Liver (tissue), 9 donors: Measurements from ENCODE around the gene PHAX. TPM values are rescaled to one million over a fixed set of nuclear protein-coding genes. Genes with fewer than 3 reads are reported as not detected.

ENCODE experiments used
- DNase-seq: peaks from one replicate; pipeline ENCODE4 v3.0.0-alpha.2; 2017; ENCODE audit warnings: low spot score
- H3K27ac ChIP-seq, 2 donors: one replicate each; pipeline ENCODE4 v1.7.0; 2013; ENCODE audit warnings: inconsistent platforms in 2 of 2, low read length in 2 of 2, control low read depth in 1 of 2, low read depth in 1 of 2, mild to moderate bottlenecking in 1 of 2
- H3K27me3 ChIP-seq, 4 donors: one replicate each; pipeline versions ENCODE4 v1.6.1 to v1.7.0; 2013; ENCODE audit warnings: low read length in 3 of 4, inconsistent platforms in 1 of 4, mild to moderate bottlenecking in 1 of 4, moderate library complexity in 1 of 4; ENCODE audit not compliant: control insufficient read depth in 4 of 4, insufficient read depth in 4 of 4
- H3K36me3 ChIP-seq, 4 donors: one replicate each; pipeline versions ENCODE4 v1.6.1 to v1.7.0; 2013; ENCODE audit warnings: low read length in 3 of 4, mild to moderate bottlenecking in 3 of 4, low read depth in 1 of 4, moderate library complexity in 1 of 4; ENCODE audit not compliant: control insufficient read depth in 4 of 4, insufficient read depth in 3 of 4
- H3K4me1 ChIP-seq, 4 donors: one replicate each; pipeline versions ENCODE4 v1.6.1 to v1.7.0; 2013; ENCODE audit warnings: low read length in 3 of 4, mild to moderate bottlenecking in 3 of 4, moderate library complexity in 1 of 4; ENCODE audit not compliant: control insufficient read depth in 4 of 4, insufficient read depth in 4 of 4
- H3K4me3 ChIP-seq, 3 donors: one replicate each; pipeline versions ENCODE4 v1.6.1 to v1.7.0; 2013; ENCODE audit warnings: low read length in 3 of 3, control low read depth in 1 of 3, low read depth in 1 of 3, mild to moderate bottlenecking in 1 of 3
- H3K9ac ChIP-seq, 2 donors: one replicate each; pipeline ENCODE4 v1.7.0; 2013; ENCODE audit warnings: low read length in 2 of 2, mild to moderate bottlenecking in 2 of 2, moderate library complexity in 2 of 2, control low read depth in 1 of 2, low read depth in 1 of 2
- H3K9me3 ChIP-seq, 4 donors: one replicate each; pipeline versions ENCODE4 v1.6.1 to v1.7.0; 2013; ENCODE audit warnings: low read length in 3 of 4; ENCODE audit not compliant: control insufficient read depth in 4 of 4
- ATF3 ChIP-seq: IDR thresholded peaks from 2 replicates; pipeline ENCODE4 v1.6.1; 2016; ENCODE audit warnings: antibody characterized with exemption
- CTCF ChIP-seq: fragments of 150-350 bp; IDR thresholded peaks from 2 replicates; pipeline ENCODE4 v1.5.1; 2017; ENCODE audit warnings: improper control_type of control experiment, low read depth, low read length; ENCODE audit not compliant: missing input control
- EGR1 ChIP-seq, 2 donors: IDR thresholded peaks; 2 replicates each; pipeline ENCODE4 v1.6.1; 2016 to 2018; ENCODE audit warnings: antibody characterized with exemption in 2 of 2, low read depth in 2 of 2
- FOXA1 ChIP-seq: IDR thresholded peaks from 2 replicates; pipeline ENCODE4 v1.6.1; 2016; ENCODE audit warnings: antibody characterized with exemption
- FOXA2 ChIP-seq: IDR thresholded peaks from 2 replicates; pipeline ENCODE4 v1.6.1; 2016; ENCODE audit warnings: antibody characterized with exemption
- GABPA ChIP-seq, 2 donors: IDR thresholded peaks in 1 of 2; conservative IDR thresholded peaks in 1 of 2; 2 replicates each; pipeline ENCODE4 v1.6.1; 2016; ENCODE audit warnings: antibody characterized with exemption in 2 of 2, mild to moderate bottlenecking in 1 of 2, moderate library complexity in 1 of 2
- HNF4A ChIP-seq, 2 donors: conservative IDR thresholded peaks; 2 replicates each; pipeline ENCODE4 v1.6.1; 2016; ENCODE audit warnings: antibody characterized with exemption in 2 of 2, mild to moderate bottlenecking in 2 of 2
- HNF4G ChIP-seq: IDR thresholded peaks from 2 replicates; pipeline ENCODE4 v1.6.1; 2016; ENCODE audit warnings: antibody characterized with exemption
- JUND ChIP-seq, 2 donors: IDR thresholded peaks; 2 replicates each; pipeline ENCODE4 v1.6.1; 2016; ENCODE audit warnings: antibody characterized with exemption in 2 of 2
- MAX ChIP-seq: IDR thresholded peaks from 2 replicates; pipeline ENCODE4 v1.6.1; 2016; ENCODE audit warnings: antibody characterized with exemption
- NR2F2 ChIP-seq: IDR thresholded peaks from 2 replicates; pipeline ENCODE4 v1.6.1; 2016; ENCODE audit warnings: antibody characterized with exemption
- RAD21 ChIP-seq, 2 donors: IDR thresholded peaks; 2 replicates each; pipeline ENCODE4 v1.6.1; 2016; ENCODE audit warnings: antibody characterized with exemption in 2 of 2, mild to moderate bottlenecking in 2 of 2
- REST ChIP-seq: IDR thresholded peaks from 2 replicates; pipeline ENCODE4 v1.6.1; 2016; ENCODE audit warnings: antibody characterized with exemption, mild to moderate bottlenecking
- SP1 ChIP-seq: IDR thresholded peaks from 2 replicates; pipeline ENCODE4 v1.6.1; 2018; ENCODE audit warnings: antibody characterized with exemption, mild to moderate bottlenecking
- TAF1 ChIP-seq: conservative IDR thresholded peaks from 2 replicates; pipeline ENCODE4 v1.6.1; 2016; ENCODE audit warnings: antibody characterized with exemption, mild to moderate bottlenecking
- YY1 ChIP-seq: IDR thresholded peaks from 2 replicates; pipeline ENCODE4 v1.6.1; 2016; ENCODE audit warnings: antibody characterized with exemption, mild to moderate bottlenecking
- ZBTB33 ChIP-seq: IDR thresholded peaks from 2 replicates; pipeline ENCODE4 v1.6.1; 2016; ENCODE audit warnings: antibody characterized with exemption
- WGBS: extraction: QIAGEN DNeasy Blood & Tissue Kit; methylation state at CpG from one replicate; pipeline ENCODE4 v1.1.7; 2013; 5-methylcytosine and 5-hydroxymethylcytosine counted together
- polyA plus RNA-seq, 2 donors: library from polyadenylated mRNA; stranded (reverse) in 1 of 2; unstranded in 1 of 2; fragments of 200-250 nt in 1 of 2; fragments of >200 nt in 1 of 2; fragmentation: Nextera tagmentation in 1 of 2; extraction: Ambion mirVana in 1 of 2; gene quantifications; one replicate each; pipeline versions ENCODE4 v1.2.1 to v1.2.3, GENCODE V29; 2013 to 2015
- total RNA-seq, 2 donors: library from RNA; depleted of rRNA; stranded (reverse); fragments of >200 nt; gene quantifications; one replicate each; pipeline ENCODE4 v1.2.3, GENCODE V29; 2014
- donor health status: healthy.
- donor health status: healthy.
- donor health status: healthy.
- donor health status: healthy.
- donor health status: healthy.

PHAX gene
- total and polyA plus RNA-seq, 4 donors: 10.3 to 32.6 (median 25.1) TPM

- H3K9ac ChIP-seq: peak overlapping the region in 1 of 2 donors; percentile 72
- H3K4me1 ChIP-seq: peaks cover 0 to 27% (median 19%) of the 10 kb centered on the region in 4 donors
- H3K36me3 ChIP-seq: peaks cover 0 to 3% (median 0%) of the 10 kb centered on the region in 4 donors
- peak overlapping the region; percentile 71 to 88 (median 82) for H3K4me3 ChIP-seq
- no peaks in the 10 kb centered on the region for H3K9me3 ChIP-seq
- H3K27me3 ChIP-seq: no peaks in the 10 kb centered on the region
- WGBS: 59% methylated on average over 22 of the region's 22 CpGs
- TF ChIP-seq GABPA (IDR thresholded peaks at IDR 0.05 in 1 of 2, conservative IDR thresholded peaks at IDR 0.05 in 1 of 2): no peak
- TF ChIP-seq ZBTB33: no peak
- no peak for TF ChIP-seq RAD21 (IDR thresholded peaks at IDR 0.05)
- no peak for TF ChIP-seq FOXA2
- no peak for TF ChIP-seq EGR1 (IDR thresholded peaks at IDR 0.05; ENCODE audit: low read depth in 2 of 2)
- no peak for TF ChIP-seq YY1
- no peak for TF ChIP-seq HNF4G
- no peak for TF ChIP-seq CTCF
- no peak for TF ChIP-seq MAX
- TF ChIP-seq HNF4A (conservative IDR thresholded peaks at IDR 0.05): no peak
- no peak for TF ChIP-seq ATF3
- TF ChIP-seq FOXA1: no peak
- no peak for TF ChIP-seq NR2F2
- no peak for TF ChIP-seq TAF1
- no peak for DNase-seq
- H3K27ac ChIP-seq: peak overlapping the region; percentile 80 to 81
Measured at GRCh38 chr5:126595486-126596083, 5.2 kb upstream of the PHAX start.

GRCh38 chr5:126597156-126597555 is 3.6 kb upstream of the PHAX start:
- no peak for TF ChIP-seq REST
- TF ChIP-seq SP1: no peak
- TF ChIP-seq FOXA1: no peak
- no peak for TF ChIP-seq MAX
- no peak for TF ChIP-seq JUND (IDR thresholded peaks at IDR 0.05)
- no peak for TF ChIP-seq ZBTB33
- TF ChIP-seq HNF4G: no peak
- TF ChIP-seq NR2F2: no peak
- TF ChIP-seq FOXA2: no peak
- TF ChIP-seq ATF3: no peak
- no peak for TF ChIP-seq RAD21 (IDR thresholded peaks at IDR 0.05)
- TF ChIP-seq HNF4A (conservative IDR thresholded peaks at IDR 0.05): no peak
- TF ChIP-seq TAF1: no peak
- no peak for TF ChIP-seq EGR1 (IDR thresholded peaks at IDR 0.05; ENCODE audit: low read depth in 2 of 2)
- no peak for TF ChIP-seq YY1
- no peak for TF ChIP-seq CTCF
- H3K27me3 ChIP-seq: no peaks in the 10 kb centered on the region
- no peak for DNase-seq
- WGBS: 93% methylated on average over 4 of the region's 4 CpGs
- H3K9me3 ChIP-seq: no peaks in the 10 kb centered on the region
- no peak overlapping the region for H3K27ac ChIP-seq
- no peak overlapping the region for H3K4me3 ChIP-seq
- peaks cover 6 to 36% (median 28%) of the 10 kb centered on the region in 4 donors for H3K4me1 ChIP-seq
- H3K36me3 ChIP-seq: peaks cover 0 to under 1% (median 0%) of the 10 kb centered on the region in 4 donors
- no peak overlapping the region for H3K9ac ChIP-seq
